Fibroblast of mammary gland (primary cell): ENCODE data around the gene STPG1.

Source experiments
- DNase-seq: peaks from one replicate; pipeline ENCODE4 v3.0.0-alpha.2; 2010; ENCODE audit warnings: low read depth
- H3K4me3 ChIP-seq: 2 replicates; pipeline ENCODE4 v1.5.1; 2011; ENCODE audit warnings: low read depth, mild to moderate bottlenecking, low read length, moderate library complexity; ENCODE audit not compliant: control insufficient read depth
- TF ChIP-seq, protein P1 (sequence below): conservative IDR thresholded peaks from 2 replicates; pipeline ENCODE4 v1.5.1; 2011; ENCODE audit warnings: low read depth, low read length, inconsistent platforms; ENCODE audit not compliant: control insufficient read depth, insufficient read depth

STPG1 gene

DNA sequence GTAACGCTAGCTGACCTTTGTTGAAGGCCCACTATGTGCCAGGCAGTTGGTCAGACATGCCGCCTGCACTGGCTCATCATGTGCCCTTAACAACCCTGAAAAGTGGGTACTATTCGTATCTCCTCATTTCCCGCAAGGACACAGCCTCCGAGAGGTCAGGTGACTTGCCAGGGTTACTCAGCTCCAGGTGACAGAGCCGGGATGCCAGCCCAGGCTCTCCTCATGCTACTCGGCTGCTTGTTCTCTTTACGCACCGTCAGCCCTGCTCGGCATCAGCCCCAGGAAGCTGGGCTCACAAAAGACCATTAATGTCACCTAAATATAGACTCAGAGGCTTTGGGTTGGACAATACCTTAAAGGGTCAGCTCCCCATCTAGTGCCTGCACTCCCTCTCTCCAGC lies 65.4 kb downstream of the STPG1 start:
- no peak for DNase-seq
- no peak overlapping the region for H3K4me3 ChIP-seq
- TF ChIP-seq, protein P1, sequence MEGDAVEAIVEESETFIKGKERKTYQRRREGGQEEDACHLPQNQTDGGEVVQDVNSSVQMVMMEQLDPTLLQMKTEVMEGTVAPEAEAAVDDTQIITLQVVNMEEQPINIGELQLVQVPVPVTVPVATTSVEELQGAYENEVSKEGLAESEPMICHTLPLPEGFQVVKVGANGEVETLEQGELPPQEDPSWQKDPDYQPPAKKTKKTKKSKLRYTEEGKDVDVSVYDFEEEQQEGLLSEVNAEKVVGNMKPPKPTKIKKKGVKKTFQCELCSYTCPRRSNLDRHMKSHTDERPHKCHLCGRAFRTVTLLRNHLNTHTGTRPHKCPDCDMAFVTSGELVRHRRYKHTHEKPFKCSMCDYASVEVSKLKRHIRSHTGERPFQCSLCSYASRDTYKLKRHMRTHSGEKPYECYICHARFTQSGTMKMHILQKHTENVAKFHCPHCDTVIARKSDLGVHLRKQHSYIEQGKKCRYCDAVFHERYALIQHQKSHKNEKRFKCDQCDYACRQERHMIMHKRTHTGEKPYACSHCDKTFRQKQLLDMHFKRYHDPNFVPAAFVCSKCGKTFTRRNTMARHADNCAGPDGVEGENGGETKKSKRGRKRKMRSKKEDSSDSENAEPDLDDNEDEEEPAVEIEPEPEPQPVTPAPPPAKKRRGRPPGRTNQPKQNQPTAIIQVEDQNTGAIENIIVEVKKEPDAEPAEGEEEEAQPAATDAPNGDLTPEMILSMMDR, result no peak

DNA sequence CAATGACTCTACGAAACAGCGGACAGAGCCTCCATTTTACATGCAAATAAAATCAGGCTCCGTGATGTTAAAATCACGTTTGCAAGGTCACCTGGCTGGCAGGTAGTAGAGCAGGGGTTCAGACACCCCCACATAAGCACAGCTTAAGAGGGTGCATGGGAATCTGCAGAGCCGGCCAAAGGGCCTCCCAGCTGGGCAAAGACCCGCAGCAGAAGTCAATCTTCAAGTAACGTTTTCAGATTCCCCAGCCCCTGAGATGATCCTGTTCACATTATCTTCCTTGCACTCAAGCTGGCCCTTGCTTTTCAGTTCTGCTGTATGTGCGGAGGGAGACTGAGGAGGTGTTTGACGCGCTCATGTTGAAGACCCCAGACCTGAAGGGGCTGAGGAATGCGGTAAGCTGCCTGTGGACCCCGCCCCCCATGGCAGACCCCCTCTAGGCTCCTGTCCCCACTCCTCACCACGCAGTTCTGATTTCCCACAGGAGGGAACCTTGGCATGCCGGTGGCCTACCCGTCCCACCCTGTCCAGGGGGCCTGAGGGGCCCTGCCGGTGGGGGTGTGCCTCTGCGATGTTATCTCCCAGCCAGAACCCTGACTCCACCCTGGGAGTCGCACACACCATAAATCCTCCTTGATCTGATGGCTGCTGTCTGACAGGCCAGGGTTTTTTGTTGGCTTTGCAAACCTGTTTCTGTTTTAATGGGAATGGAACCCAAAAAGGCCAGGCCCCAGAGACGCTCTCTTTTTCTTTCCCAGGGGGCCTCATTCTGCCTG lies 66.2 kb downstream of the STPG1 start:
- DNase-seq, result no peak
- no peak overlapping the region for H3K4me3 ChIP-seq
- TF ChIP-seq, protein P1, result no peak

DNA sequence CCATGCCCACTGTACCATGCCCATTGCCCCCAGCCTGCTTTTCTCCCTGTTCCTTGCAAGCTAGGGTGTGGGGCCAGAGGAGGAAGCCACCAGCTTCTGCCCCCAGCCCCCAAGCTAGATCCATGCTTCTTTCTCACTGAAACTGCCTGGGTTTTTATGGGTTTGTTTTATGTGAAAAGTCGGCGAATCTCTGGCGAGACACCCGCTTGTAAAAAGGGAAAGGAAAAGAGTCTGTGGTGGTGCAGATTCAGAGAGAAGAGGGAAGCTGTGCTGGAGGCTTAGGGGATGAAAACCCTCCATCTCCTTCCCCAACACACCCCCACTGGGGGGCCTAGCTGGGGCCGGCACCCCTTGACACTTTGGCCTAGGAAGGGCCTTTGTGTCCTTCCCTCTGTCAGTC lies 68.2 kb downstream of the STPG1 start:
- TF ChIP-seq, protein P1, result no peak
- no peak overlapping the region for H3K4me3 ChIP-seq
- no peak for DNase-seq

DNA sequence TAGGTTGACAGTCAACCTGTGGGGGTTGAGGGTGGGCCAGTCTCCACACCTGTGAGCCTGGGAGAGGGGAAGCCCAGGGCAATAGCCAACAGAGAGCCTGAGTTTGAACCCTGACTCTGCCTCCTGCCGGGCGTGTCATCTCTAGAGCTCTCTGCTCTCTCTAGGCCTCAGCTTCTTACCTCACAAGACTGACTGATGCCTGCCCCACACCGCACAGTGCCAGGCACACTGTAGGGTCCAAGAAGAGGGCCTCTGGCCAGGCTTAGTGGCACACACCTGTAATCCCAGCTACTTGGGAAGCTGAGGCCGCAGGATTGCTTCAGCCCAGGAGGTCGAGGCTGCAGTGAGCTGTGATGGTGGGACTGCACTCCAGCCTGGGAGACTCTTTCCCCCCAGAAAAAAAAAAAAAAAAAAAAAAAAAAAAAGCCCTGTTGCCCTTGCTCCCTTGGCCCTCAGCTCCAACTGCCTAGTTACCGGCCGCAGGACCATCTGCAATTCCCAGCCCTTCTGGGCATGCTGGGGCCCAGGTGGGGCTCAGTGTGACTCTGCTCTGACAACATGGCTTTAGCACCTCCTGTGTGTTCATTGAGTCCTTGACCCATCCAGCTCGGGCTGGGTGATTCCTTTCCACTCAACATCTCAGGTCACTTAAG lies 69.4 kb downstream of the STPG1 start:
- DNase-seq, result no peak
- TF ChIP-seq, protein P1, result no peak
- H3K4me3 ChIP-seq, result no peak overlapping the region

DNA sequence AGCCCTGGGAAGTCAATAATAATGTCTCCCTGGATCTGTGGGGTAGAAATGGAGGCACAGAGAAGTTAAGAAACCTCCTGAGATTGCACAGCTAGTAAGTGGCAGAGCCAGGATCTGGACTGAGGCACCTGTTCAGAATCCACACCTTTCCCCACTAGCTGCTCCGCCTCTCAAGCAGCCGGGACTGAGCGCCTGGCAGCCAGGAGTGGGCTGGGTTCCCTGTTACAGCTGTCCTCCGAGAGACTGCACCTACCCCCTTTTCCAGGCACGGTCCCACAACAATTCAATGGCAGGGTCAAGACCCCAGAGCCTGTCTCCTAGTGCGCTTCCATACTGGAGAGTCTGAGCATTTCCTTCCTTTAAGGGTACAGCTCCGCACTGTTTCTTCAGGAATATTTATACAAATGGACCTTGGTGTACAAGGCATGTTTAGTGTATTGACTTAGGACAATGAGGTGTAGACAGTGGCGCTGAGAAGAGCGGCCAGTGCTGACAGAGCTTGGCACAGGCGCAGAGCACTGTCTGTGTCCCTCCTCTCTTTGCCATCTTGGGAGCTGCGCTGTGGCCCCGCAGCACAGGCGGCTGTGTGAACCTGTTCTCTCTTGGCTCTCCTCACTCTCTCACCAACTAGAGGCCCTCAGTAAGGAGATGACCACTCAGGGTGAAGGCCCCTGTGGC lies 70.0 kb downstream of the STPG1 start:
- no peak for DNase-seq
- TF ChIP-seq, protein P1, result no peak
- no peak overlapping the region for H3K4me3 ChIP-seq

DNA sequence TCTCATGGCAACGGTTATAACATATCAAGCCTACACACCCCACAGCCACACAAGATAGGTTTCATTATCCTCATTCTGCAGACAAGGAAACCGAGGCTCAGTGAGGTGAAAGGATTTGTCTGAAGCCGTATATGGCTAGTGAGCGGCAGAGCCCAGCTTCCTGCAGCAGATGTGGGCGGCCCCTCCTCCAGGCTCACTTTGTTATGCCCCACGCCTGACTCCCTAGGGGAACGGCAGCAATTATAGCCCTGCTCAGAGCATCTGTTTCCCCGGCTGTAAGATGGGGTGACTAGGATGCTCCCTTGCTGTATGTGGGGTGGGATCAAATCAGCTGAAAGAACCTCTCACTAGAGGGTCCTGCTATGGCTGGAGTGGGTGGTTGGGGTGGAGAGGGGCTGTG lies 72.3 kb downstream of the STPG1 start:
- TF ChIP-seq, protein P1, result no peak
- H3K4me3 ChIP-seq, result no peak overlapping the region
- DNase-seq, result no peak
